ENCODE data around the gene MIEF1.

Gene MIEF1

DNA sequence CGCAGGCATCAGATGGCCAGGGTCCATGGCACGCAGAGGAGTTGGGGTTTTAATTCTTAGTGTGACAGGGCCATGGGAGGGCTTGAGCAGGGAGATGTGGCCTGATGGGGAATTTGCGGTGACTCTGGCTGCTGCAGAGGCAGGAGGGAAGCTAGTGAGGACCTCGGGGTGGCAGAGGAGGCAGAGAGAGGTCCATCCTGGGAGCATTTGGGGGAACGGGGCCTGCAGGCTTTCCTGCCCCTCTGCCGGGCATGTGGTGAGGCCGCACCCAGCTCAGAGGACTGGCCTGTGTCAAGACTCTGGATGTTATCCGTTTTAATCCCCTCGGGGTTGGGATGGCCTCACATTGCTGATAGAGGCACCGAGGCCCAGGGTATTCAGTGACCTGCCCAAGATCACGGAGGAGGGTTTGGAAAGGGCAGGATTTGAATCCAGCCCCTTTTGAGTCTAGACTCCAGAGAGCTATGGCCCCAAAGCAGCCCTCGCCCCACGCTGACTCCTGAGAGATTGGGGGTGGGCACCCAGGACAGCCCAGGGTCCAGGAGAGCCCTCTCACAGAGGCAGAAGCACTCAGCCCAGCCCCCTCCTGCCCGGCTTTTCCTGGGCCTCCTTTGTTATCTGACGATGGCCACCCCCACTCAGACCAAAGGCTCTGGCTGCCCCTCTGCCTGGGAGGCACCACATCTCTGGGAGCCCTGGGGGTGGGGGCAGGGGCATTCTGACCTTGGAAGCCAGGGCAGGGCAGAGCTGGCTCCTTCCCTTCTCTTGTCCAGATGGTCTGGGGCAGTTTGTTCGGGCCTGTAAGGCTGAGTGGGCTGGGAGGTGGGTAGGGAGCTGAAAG lies 31.4 kb upstream of the MIEF1 start:
- no peak for DNase-seq (ENCODE audit: low read depth)

DNA sequence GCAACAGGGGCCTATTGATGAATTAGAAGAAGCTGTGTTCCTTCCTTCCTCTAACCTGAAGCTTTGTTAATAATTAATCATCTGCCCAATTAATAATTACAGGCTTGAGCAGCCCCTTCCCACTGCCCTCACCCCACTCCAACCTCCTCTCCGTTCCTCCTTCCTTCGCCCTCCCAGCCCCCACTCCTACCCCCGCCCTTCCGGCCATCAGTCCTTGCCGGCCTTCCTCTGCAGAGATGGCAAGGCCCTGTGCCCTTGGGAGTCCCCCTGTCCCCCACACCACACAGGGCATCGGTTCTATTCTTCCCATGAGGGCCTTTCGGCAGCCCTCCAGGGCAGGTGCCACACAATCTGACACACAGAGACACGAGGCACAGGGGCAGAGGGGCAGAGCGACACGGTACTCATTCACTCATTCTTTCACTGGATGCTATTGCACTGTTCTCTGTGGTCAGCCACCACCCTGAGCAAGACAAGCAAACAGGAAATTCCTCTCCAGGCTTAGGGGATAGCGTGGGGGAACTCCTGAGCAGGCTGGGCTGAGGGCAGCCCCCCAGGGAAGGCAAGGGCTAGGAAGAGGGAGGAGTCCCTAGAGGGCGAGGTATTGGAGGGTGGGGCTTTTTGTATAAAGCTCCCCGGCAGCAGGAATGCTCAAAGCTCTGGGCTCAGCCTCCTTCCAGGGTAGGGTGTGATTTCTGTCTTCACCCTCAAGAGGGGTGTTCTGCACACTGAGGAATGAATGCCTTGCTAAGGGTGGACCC lies 30.5 kb upstream of the MIEF1 start:
- DNase-seq (ENCODE audit: low read depth) = no peak

DNA sequence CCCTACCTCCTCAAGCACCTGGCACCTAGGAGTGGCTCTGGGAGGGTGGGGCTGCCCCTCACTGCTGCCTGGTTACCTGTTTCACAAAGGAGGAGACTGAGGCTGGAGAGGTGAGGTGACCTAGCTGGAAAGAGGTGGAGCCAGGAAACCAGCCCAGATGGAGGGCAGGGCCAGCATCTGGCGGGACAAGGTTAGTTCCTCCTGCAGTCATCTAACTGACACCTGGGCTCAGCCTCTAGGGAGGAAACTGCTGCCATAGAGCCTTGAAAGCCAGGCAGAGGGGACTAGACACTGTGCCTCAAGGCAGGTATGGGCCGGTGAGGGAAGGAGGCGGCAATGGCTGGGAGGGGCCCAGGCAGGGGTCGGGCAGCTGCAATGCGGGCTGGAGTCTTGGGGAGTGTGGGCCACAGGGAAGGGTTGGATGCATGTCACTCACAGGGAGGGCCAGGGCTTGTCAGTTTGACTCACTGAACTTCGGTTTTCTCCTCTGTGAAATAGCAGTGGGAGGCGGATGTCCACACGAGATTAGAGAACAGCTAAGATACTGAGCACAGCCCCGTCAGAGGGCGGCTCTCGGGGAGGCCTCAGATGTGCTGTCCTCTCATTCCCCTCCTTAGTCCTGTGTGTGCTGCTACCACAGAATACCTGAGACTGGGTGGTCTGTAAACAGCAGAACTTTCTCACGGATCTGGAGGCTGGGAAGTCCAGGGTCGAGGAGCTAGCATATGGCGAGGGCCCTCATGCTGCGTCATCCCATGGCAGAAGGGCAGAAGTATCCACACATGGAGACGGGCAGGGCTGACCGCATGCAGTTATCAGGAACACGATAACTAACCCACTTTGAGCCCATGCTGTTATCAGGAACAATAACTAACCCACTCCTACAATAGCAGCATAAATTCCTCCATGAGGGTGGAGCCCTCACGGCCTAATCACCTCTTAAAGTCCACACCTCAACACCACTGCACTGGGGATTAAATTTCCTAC lies 29.2 kb upstream of the MIEF1 start:
- DNase-seq (ENCODE audit: low read depth) = no peak

DNA sequence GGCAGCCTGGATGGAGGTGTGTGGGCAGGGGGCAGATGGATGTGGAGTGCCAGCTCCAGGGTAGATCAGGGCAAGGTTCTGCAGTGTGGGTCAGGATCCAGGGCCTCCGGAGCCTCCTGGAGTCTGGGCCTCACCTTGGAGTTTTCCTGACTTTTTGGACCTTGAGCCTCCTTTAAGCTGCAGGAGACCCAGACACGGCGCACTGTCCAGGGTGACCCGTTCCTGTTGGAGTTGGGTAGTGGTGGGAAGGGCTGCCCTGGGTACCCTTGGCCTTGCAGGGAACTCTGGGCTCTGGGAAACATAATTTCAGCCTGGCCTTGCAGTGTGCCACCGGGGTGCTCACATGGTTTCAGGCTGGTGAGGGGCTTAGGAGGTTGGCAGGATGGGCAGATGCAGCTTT lies 28.2 kb upstream of the MIEF1 start:
- DNase-seq (ENCODE audit: low read depth) = no peak

DNA sequence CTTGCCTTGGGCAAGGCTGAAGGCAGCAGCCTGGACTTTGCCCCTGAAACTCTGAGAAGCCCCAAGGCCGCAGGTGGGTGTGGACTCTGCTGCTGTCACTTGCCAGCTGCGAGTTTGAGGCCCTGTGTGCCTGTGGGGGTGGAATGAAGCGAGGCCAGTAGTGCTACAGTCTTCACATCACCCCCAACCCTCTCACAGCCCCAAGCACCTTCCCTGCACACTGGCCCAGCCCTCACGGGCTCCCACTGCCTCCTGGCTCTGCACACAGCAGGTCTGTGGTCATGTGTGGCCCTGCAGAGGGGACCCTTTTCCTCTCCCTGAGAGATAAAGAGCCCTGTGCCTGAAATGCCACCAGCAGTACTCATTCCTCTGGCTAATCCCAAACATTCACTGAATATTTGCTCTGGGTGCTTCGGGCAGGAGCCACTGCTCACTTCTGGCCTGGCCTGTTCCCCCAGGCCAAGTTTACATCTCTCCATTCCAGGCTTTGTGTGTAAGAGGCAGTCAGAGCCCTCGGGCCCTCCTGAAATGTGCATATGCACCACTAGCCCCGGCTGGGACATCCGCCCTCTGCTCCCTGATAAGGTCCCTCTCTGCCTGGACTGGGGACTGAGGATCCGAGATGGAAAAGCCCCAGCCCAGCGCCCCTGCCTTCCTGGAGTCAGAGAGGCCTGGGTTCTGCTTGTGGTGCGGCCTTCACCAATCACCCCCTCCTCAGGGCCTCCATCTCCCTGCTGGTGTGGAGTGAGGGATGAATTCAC lies 27.6 kb upstream of the MIEF1 start:
- no peak for DNase-seq (ENCODE audit: low read depth)

DNA sequence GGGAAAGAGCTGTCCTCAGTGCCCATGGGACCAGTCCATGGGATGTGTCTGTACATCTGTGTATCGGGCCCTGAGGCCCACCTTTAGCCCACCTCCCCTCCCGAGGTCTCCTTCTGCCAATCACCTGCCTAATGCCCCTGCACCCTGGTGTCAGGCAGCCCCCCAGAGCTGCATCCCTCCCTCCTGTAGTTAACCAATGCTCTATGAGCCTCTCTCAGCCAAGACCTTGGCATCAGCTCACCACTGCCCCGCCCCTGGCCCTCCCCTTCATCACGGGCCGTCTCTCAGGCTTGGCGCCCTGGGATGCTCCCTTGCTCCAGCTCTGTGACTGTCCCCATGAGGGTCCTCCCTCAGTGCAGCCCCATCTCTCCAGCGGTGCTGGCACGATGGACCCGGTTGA lies 26.8 kb upstream of the MIEF1 start:
- DNase-seq (ENCODE audit: low read depth) = no peak

DNA sequence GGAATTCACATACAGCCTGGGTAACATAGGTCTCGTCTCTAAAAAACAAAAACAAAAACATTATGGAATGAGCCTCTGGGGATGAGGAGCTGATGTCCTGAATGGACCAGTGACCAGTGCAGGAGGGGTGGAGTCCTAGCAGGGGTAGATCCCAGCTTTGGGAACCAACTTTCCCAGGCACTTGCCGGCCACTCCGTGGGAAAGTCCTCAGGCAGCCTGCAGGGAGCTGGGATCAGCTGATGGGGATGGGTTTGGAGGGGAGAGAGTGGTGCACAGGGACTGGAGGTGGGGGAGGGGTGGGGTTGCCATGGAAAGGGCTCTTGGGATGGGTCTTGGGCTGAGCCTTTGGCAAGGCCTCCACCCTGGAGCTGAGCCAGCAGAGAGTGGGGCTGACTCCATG lies 26.2 kb upstream of the MIEF1 start:
- no peak for DNase-seq (ENCODE audit: low read depth)

DNA sequence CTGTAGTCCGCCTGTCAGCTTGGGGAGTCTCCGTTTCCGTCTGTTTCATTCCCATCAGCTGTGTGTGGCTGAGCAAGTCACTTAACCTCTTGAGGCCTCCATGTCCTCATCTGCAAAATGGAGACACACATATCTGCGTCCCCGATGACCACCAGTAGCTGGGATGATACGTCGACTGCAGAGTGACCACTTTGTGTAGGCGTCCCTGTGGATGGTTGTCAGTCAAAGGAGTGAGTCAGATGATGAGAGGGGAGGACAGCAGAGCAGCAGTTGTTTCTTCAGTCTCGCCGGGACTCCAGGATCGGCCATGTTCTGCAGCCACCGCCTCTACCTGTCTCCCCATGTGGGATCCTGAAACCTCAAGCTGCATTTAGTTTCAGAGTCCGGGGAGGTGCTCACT lies 25.4 kb upstream of the MIEF1 start:
- no peak for DNase-seq (ENCODE audit: low read depth)

DNA sequence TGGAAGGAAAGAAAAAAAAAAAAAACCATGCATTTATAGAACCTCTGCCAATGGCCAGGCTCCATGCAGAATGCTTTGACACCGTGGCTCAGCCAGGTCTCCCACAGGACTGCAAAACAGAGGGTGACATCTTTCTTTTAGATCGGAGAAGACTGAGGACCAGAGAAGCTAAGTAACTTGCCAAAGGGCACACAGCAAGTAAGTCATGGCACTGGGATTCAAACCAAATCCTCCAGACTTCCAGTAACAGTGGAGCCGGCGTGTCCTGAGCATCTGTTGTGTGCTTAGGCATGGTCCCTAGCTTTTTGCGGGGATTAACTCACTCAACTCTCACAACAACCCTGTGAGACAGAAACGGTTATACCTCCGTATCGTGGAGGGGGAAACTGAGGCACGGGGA lies 24.5 kb upstream of the MIEF1 start:
- no peak for DNase-seq (ENCODE audit: low read depth)

DNA sequence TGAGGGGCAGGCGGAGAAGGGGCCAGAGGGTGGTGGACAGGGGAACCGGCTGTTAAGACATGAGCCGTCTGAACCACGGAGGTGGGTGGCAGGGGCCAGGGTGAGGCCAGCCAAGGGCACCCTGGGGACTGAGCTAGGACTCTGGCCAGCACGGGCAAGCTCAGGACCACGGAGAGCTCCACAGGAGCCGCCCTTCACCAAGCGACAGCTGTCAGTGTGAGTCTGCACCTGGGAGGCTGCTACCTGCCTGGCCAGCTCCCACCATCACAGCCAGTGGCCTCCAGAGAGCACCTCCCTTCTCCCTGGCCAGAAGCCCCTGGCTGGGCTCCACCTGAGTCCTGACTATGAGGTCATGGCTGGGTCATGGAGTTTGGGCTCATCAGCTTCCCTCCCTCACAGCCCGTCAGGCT lies 23.6 kb upstream of the MIEF1 start:
- DNase-seq (ENCODE audit: low read depth) = no peak

DNA sequence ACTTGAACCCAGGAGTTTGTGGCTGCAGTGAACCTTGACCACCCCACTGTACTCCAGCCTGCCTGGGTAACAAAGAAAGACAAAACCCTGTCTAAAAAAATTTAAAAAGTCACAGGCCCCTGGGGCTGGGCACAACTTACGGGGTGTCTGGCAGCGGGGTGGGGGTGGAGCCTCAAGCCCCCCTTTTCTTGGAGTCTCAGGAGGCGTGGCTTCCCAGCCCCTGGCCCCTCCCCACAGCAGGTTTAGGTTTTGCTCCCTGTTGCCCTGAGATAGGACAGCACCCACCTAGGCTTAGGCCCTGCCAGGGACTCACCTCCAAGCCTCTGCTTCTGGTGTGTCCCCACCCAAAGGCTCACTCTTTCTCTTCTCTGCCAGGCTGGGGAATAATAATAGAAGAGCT lies 22.8 kb upstream of the MIEF1 start:
- no peak for DNase-seq (ENCODE audit: low read depth)

DNA sequence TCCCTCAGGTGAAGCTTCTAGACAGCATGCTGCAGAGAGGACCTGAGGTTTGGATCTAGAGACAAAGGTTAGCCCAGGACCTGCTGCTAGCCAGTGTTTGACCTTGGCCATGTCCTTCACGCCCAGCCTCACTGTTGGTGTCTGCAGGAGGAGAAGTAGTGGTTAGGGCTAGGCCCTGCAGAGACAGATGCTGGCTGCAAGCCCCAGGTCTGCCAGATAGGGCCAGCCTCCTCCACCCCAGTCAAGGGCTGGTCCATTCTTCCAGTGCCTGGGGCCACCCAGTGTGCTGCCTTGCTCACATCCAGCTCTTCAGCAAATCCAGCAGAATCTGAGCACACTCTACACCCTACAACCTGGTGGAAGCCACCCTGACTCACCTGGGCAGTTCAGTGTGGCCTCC lies 21.5 kb upstream of the MIEF1 start:
- DNase-seq (ENCODE audit: low read depth) = no peak

DNA sequence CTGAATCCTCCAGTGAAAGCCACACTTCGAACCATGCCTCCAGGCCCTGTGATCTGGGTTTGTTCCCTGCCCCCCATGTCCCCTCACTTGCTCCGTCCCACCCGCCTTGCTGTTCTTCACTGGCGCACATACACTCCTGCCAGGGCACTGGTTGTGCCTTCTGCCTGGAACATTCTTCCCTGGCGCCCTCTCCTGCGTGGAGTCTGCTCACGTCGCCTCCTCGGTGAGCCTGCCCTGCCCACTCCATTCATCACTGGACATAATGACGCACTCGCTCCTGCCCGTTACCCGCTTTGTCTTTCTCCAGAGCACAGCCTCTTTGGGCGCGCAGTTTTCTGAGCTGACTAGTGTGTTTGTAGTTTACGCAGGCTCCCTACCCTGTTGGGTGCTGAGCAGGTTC lies 21.0 kb upstream of the MIEF1 start:
- no peak for DNase-seq (ENCODE audit: low read depth)

DNA sequence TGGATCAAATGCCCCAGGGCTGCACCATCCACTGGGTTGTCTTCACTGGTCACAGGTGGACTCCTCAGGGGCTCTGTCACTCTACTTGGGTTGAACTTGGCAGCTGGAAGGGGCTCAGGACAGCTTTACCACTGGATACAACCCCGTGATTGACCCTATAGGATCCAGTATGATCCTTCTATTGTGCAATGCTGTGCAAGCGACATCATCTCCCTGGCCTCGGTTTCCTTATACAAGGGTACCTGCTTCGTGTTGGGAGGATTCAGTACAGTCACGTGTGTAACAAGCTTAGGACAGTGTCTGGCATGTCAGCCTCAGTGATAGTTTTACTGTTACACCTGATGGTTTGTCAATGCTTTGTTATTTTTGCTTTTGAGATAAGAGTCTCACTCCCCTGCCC lies 20.5 kb upstream of the MIEF1 start:
- DNase-seq (ENCODE audit: low read depth) = no peak

DNA sequence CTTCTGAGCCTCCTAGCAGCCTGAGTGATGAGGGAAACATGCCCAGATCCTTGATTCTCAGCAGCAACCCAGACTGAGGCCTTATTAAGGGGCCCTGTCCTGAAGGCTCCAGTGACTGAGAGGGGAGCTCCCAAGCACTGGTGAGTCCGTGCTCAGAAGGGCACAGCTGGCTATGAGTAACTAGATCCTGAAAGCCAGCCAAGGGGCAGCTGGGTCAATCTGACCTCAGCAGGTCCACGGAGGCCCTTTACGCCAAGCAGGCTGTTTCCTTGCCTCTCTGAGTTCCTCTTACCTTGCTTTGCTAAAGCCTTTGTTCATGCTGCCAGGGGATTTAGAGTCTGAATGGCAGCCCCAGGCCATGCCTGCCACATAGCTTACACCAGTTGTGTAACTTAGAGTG lies 19.3 kb upstream of the MIEF1 start:
- DNase-seq (ENCODE audit: low read depth) = no peak

DNA sequence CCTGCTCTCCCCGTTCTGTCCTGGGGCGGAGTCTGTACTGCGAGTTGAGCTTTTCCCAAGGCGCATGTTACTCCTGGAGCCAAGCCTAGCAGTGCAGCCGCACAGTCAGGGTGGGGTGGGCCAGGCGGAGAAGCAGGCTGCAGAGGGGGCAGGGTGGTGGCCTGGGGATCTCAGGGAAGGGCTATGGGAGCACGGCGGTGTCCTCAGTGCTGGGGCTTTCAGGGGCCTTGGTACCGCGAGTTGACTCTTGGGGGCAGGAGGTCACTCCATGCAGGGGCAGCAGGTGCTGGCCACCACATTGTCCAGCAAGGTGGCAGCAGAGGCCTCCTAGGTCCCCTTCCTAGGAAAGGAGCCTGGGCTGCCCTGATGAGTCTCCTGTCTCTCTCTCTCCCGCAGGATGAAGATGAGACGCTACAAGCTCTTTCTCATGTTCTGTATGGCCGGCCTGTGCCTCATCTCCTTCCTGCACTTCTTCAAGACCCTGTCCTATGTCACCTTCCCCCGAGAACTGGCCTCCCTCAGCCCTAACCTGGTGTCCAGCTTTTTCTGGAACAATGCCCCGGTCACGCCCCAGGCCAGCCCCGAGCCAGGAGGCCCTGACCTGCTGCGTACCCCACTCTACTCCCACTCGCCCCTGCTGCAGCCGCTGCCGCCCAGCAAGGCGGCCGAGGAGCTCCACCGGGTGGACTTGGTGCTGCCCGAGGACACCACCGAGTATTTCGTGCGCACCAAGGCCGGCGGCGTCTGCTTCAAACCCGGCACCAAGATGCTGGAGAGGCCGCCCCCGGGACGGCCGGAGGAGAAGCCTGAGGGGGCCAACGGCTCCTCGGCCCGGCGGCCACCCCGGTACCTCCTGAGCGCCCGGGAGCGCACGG lies 14.9 kb upstream of the MIEF1 start:
- DNase-seq (ENCODE audit: low read depth) = no peak

DNA sequence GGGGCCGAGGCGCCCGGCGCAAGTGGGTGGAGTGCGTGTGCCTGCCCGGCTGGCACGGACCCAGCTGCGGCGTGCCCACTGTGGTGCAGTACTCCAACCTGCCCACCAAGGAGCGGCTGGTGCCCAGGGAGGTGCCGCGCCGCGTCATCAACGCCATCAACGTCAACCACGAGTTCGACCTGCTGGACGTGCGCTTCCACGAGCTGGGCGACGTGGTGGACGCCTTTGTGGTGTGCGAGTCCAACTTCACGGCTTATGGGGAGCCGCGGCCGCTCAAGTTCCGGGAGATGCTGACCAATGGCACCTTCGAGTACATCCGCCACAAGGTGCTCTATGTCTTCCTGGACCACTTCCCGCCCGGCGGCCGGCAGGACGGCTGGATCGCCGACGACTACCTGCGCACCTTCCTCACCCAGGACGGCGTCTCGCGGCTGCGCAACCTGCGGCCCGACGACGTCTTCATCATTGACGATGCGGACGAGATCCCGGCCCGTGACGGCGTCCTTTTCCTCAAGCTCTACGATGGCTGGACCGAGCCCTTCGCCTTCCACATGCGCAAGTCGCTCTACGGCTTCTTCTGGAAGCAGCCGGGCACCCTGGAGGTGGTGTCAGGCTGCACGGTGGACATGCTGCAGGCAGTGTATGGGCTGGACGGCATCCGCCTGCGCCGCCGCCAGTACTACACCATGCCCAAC lies 14.1 kb upstream of the MIEF1 start:
- DNase-seq (ENCODE audit: low read depth) = no peak

DNA sequence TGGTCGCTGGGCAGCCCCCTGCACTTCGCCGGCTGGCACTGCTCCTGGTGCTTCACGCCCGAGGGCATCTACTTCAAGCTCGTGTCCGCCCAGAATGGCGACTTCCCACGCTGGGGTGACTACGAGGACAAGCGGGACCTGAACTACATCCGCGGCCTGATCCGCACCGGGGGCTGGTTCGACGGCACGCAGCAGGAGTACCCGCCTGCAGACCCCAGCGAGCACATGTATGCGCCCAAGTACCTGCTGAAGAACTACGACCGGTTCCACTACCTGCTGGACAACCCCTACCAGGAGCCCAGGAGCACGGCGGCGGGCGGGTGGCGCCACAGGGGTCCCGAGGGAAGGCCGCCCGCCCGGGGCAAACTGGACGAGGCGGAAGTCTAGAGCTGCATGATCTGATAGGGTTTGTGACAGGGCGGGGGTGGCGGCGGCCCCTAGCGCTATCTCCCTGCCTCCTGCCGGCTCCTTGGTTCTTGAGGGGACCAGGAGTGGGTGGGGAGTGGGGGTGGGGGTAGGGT lies 13.5 kb upstream of the MIEF1 start:
- DNase-seq (ENCODE audit: low read depth) = no peak
